Esophagus squamous epithelium (tissue), 4 donors: ENCODE results near the gene SSH2.

Experiments
- CTCF ChIP-seq, 6 experiments: fragments of 450-650 bp in 4 of 6; fragments of 200-600 bp in 2 of 6; sonication (generic) in 2 of 6; IDR thresholded peaks; one replicate each; pipeline ENCODE4 v1.5.1; 2016 to 2019; ENCODE audit warnings: antibody characterized with exemption in 6 of 6, mild to moderate bottlenecking in 4 of 6, moderate library complexity in 4 of 6
- POLR2A ChIP-seq, 4 donors: fragments of 450-650 bp; IDR thresholded peaks; one replicate each; pipeline ENCODE4 v1.6.1; 2017; ENCODE audit warnings: antibody characterized with exemption in 4 of 4, mild to moderate bottlenecking in 4 of 4, moderate library complexity in 3 of 4

- no peak for TF ChIP-seq CTCF (IDR thresholded peaks at IDR 0.05)
- TF ChIP-seq POLR2A (IDR thresholded peaks at IDR 0.05), result no peak
Observed at GRCh38 chr17:29839656-29840055, 90.4 kb downstream of the SSH2 start.
